ENCODE measurements around the gene AMFR. TPM values are rescaled to one million over a fixed set of nuclear protein-coding genes. Genes with fewer than 3 reads are reported as not detected.

AMFR gene
- total and polyA plus RNA-seq, 8 donors, result 16.8 to 254 (median 68.2) TPM

- H3K27ac ChIP-seq, result no peak overlapping the region
- no peak overlapping the region for H3K4me3 ChIP-seq
- no peaks in the 10 kb centered on the region for H3K9me3 ChIP-seq
- TF ChIP-seq EP300 (IDR thresholded peaks at IDR 0.05) (no peak), POLR2AphosphoS5 (IDR thresholded peaks at IDR 0.05) (no peak), POLR2A (IDR thresholded peaks at IDR 0.05) (no peak), CTCF (IDR thresholded peaks at IDR 0.05) (no peak)
- H3K36me3 ChIP-seq, result peaks cover 0 to 12% (median 1%) of the 10 kb centered on the region in 4 donors
- intact Hi-C loops (cut with DNase I; ENCODE audit: low total_unique reads), result no loop called here
- no peak for DNase-seq
- H3K4me1 ChIP-seq, result peaks cover 10 to 17% (median 14%) of the 10 kb centered on the region in 4 donors
- WGBS, 5 donors, result 69 to 78% (median 76%) methylated on average over 4 to 7 of the region's 7 CpGs
- no peaks in the 10 kb centered on the region for H3K27me3 ChIP-seq
Measured at GRCh38 chr16:56352351-56353053, 72.8 kb downstream of the AMFR start.

GRCh38 chr16:56351481-56351880 lies 73.9 kb downstream of the AMFR start:
- intact Hi-C loops (cut with DNase I; ENCODE audit: low total_unique reads), result no loop called here
- TF ChIP-seq EP300 (IDR thresholded peaks at IDR 0.05) (no peak), POLR2A (IDR thresholded peaks at IDR 0.05) (no peak), CTCF (IDR thresholded peaks at IDR 0.05) (no peak), POLR2AphosphoS5 (IDR thresholded peaks at IDR 0.05) (no peak)
- DNase-seq, result no peak
- H3K27me3 ChIP-seq, result no peaks in the 10 kb centered on the region
- peaks cover 0 to 15% (median 1%) of the 10 kb centered on the region in 4 donors for H3K36me3 ChIP-seq
- 85 to 91% (median 91%) methylated on average over 6 of the region's 6 CpGs for WGBS, 5 donors
- H3K9me3 ChIP-seq, result no peaks in the 10 kb centered on the region
- H3K4me3 ChIP-seq, result no peak overlapping the region
- peaks cover 5 to 9% (median 8%) of the 10 kb centered on the region in 4 donors for H3K4me1 ChIP-seq
- no peak overlapping the region for H3K27ac ChIP-seq

- TF ChIP-seq EP300 (IDR thresholded peaks at IDR 0.05) (no peak), POLR2A (IDR thresholded peaks at IDR 0.05) (no peak), CTCF (IDR thresholded peaks at IDR 0.05) (no peak), POLR2AphosphoS5 (IDR thresholded peaks at IDR 0.05) (no peak)
- WGBS, 5 donors, result 85 to 88% (median 86%) methylated on average over 14 to 22 of the region's 22 CpGs
- H3K36me3 ChIP-seq, result peaks cover 0 to 23% (median 1%) of the 10 kb centered on the region in 4 donors
- no peaks in the 10 kb centered on the region for H3K9me3 ChIP-seq
- no peaks in the 10 kb centered on the region for H3K27me3 ChIP-seq
- no peak for DNase-seq
- H3K27ac ChIP-seq, result no peak overlapping the region
- intact Hi-C loops (cut with DNase I; ENCODE audit: low total_unique reads), result no loop called here
- H3K4me3 ChIP-seq, result no peak overlapping the region
- peaks cover 0 to 3% (median under 1%) of the 10 kb centered on the region in 4 donors for H3K4me1 ChIP-seq
Measured at GRCh38 chr16:56350491-56351405, 74.6 kb downstream of the AMFR start.

- DNase-seq, result no peak
- Histone ChIP-seq H3K27ac (no peak overlapping the region), H3K27me3 (no peaks in the 10 kb centered on the region), H3K4me1 (no peaks in the 10 kb centered on the region), H3K4me3 (no peak overlapping the region), H3K9me3 (no peaks in the 10 kb centered on the region), H3K36me3 (peaks cover 0 to 33% (median 4%) of the 10 kb centered on the region in 4 donors)
- intact Hi-C loops (cut with DNase I; ENCODE audit: low total_unique reads), result no loop called here
- 89 to 92% (median 90%) methylated on average over 16 of the region's 16 CpGs for WGBS, 5 donors
- no peak for TF ChIP-seq POLR2AphosphoS5 (IDR thresholded peaks at IDR 0.05)
- TF ChIP-seq EP300 (IDR thresholded peaks at IDR 0.05), result no peak
- TF ChIP-seq POLR2A (IDR thresholded peaks at IDR 0.05), result no peak
- no peak for TF ChIP-seq CTCF (IDR thresholded peaks at IDR 0.05)
Measured at GRCh38 chr16:56349711-56350161, 75.6 kb downstream of the AMFR start.

All from stomach (tissue), 9 donors.